Measurements from ENCODE around the gene MRPL14.
"Not testable (repeated sequence)": the region's sequence is repeated elsewhere in the genome, so short reads cannot be mapped to it uniquely, and the experiment has no call there.

Gene MRPL14

DNA sequence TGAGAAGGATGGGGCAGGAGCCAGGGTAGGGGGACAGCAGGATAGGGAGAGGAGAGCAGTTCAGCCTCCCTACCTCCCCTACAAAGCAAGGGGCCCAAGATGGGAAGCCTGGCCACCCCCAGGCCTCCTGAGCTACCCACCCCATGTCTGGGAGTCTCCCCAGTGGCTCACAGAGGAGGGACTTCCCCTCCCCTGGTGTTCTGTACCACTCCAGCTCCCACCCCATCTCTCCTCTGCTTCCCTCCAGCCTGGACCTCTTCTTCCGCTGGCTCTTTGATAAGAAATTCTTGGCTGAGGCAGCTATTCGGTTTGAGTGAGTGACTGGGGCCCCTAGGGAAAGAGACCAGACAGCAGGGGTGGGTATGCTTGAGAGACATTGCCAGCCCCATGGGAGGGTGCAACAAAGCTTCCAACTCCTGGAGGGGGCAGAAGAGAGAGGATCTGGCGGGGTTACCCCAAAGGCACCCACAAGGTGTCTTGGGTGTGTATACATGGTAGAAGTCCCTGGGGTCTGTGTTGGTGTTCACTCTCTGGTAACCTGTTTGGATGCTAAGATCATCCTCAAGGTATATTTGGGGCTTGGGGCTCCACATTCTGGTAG is 23.2 kb upstream of the MRPL14 start:
- DNase-seq (ENCODE audit: low spot score), result no peak

DNA sequence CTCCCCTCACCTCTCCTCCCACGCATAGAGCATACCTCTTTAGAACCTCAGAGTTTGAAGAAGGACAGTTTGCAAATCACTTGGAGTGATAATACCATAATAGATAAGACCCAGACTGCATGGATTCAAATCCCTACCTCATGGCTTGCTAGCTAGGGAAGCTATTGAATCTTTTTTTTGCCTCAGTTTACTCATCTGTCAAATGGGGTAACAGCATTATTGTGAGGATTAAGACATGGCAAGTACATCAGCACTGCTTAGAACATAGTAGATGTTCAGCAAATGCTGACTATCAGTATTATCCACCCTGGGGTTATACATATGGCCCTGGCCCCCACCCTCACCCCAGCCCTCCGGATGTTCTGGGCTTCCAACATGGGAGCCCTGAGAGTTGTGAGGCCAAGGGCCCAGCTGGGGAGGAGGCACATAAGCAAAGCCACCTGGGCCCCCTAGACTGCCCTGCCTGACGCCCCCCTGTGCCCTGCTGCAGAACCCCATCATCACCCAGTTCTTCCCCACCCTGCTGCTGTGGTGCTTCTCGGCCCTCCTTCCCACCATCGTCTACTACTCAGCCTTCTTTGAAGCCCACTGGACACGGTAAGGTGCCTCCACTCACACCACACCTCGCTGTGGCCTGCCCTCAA is 22.2 kb upstream of the MRPL14 start:
- no peak for DNase-seq (ENCODE audit: low spot score)

DNA sequence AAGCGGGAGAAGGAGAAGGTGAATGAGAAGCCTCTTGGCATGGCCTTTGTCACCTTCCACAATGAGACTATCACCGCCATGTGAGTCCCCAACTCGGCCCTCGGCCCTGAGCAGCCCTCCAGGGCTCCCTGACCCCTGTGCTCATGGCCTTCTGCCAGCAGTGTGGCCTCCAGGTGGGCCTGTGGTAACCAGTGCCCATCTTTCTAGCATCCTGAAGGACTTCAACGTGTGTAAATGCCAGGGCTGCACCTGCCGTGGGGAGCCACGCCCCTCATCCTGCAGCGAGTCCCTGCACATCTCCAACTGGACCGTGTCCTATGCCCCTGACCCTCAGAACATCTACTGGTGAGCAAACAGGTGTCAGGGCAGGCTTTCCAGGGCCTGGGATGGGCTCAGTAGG is 21.1 kb upstream of the MRPL14 start:
- DNase-seq (ENCODE audit: low spot score), result no peak

DNA sequence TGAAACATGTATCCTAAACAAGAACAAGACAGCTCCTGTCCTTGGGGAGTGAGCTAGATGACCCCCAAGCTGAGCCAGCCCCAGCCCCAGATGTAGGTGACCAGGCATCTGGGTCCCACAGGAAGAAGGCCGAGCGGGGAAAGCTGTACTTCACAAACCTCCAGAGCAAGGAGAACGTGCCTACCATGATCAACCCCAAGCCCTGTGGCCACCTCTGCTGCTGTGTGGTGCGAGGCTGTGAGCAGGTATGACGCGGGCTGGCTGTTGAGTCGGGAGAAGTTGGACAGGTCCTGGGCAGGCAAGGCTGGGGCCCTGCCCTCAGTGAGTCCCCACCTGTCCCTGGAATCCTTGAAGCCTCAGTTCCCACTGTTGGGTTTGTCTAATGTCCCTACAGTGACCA is 20.0 kb upstream of the MRPL14 start:
- DNase-seq (ENCODE audit: low spot score), result no peak

DNA sequence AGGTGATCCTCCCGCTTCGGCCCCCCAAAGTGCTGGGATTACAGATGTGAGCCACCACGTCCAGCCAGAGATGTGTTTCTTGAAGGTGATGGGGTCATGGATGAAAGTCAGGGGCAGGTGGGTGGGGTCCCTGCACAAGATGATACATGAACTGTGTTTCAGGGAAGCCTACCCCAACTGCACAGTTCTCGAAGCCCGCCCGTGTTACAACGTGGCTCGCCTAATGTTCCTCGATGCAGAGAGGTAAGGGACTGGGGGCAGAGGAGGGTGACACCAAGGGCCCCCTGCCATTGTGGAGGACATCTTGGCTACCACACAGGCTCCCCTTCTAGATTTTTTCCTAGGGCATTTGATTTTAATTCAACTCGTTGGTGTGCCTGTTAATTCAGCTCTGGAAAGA is 19.4 kb upstream of the MRPL14 start:
- no peak for DNase-seq (ENCODE audit: low spot score)

DNA sequence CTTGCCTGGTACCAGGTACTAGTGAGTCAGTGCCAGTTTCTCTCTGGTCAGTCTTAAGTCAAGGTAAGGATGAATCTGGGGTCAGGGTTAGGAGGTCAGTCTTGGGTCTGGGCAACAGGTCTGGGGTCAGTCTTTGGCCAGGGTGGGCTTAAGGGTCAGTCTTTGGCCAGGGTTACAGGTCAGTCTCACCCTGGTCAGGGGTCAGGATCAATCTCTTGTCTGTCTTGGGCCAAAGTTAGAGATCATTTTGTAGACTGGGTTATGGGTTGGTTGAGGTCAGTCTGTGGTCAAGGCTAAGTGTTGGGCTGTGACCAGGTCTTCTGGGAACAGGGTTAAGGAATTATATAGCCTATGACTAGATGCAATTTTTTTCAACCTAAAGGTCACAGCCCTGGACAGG is 18.6 kb upstream of the MRPL14 start:
- no peak for DNase-seq (ENCODE audit: low spot score)

DNA sequence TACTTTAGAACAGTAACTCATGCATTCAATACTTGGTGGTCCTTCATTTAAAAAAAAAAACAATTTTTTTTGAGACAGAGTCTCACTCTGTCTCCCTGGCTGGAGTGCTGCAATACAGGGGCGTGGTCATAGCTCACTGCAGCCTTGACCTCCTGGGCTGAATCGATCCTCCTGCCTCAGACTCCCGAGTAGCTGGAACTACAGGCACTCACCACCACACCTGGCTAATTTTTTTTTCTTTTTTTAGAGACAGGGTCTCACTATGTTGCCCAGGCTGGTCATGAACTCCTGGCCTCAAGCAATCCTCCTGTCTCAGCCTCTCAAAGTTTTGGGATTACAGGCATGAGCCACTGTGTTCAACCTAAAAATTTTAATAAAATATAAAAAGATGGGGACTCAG is 17.3 kb upstream of the MRPL14 start:
- not testable (repeated sequence) for DNase-seq (ENCODE audit: low spot score)

DNA sequence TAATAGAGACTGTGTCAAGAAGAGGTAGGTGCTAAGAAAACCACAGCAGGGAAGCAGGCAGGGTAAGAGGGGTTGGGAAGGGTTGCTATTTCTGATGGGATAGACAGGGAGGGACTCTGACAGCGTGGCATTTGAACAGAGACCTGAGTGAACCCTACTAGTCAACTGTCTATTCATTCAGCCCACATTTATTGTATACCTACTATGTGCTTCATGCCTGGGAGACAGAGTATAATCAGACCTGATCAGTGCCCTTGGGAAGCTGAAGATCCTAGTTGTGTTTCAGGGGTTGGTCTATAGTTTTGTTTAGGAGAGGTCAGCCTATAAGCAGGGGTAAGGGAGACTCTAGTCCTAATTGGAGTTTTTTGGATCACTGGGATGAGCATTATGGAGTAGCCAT is 16.5 kb upstream of the MRPL14 start:
- no peak for DNase-seq (ENCODE audit: low spot score)

DNA sequence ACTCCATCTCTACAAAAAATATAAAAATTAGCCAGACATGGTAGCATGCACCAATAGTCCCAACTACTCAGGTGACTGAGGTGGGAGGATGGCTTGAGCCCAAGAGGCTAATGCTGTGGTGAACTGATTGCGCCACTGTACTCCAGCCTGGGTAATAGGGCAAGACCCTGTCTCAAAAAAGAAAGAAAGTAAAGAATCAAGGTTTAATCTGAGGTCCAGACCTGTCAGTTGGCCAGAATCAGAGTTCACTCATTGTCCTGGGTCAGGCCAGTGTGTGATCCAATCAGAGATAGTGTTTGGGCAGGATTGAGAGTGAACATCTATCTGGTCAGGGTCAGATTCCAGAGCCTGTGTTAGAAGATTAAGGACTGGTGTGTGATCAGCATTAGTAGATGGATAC is 15.6 kb upstream of the MRPL14 start:
- no peak for DNase-seq (ENCODE audit: low spot score)

DNA sequence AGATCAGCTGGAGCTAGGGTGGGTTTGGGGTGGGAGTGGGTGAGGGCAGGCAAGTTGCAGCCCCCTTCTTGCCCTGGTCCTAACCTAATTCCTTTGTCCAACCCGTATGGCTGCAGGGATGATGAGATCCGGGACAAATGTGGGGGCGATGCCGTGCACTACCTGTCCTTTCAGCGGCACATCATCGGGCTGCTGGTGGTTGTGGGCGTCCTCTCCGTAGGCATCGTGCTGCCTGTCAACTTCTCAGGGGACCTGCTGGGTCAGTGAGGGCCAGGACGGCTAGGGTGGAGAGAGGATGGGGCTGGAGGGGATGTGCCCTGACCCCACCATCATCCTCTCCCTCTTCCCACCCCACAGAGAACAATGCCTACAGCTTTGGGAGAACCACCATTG is 12.1 kb upstream of the MRPL14 start:
- DNase-seq (ENCODE audit: low spot score), result no peak

DNA sequence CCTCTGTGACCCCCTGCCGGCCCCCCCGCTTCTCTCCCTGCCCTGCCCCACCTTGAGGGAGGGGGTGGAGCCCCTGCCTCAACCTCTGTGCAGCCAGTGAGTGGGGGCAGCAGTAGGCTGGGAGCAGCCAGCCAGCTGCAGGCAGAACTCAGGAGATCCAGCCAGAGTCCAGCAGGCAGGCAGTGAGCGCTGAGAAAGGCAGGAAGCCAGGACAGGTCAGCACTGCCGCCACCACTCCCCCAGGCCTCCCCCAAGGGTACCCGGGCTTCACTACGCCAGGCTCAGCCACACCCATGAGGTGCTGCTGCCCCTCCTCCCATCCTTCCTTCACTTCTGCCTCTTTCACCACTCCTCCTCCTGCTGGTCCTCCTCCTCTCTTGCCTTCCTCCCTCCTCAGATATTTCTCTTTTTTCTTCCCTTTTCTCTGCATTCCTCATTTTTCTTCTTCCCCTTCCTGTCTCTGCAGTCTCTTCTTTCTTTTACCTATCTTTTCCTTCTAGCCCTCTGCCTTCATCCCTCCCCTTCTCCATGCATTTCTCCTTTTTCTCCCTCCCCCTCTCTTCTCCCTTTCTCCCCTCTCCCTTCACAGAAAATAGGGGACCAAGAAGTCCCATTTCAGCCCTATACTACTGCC is 11.6 kb upstream of the MRPL14 start:
- DNase-seq (ENCODE audit: low spot score), result peak; percentile 71

DNA sequence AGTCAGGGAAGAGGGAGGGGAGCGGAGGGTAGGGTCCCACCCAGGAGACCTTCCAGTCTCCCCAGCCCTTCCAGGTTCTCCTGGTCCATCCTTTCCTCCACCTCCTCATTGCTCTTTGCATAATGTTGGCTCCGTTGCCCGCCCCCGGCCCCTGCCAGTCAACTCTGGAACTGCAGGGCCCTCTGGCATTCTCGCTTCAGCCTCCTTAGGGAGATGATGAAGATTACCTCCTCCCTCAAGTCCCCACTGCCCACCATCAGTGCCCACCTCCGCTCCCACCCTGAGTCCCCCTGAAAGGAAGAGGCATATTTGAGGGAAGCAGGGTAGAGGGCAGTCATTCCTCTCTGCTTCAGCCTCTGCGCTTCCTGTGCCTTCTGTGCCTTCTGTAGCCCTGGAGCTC is 8.6 kb upstream of the MRPL14 start:
- no peak for DNase-seq (ENCODE audit: low spot score)

DNA sequence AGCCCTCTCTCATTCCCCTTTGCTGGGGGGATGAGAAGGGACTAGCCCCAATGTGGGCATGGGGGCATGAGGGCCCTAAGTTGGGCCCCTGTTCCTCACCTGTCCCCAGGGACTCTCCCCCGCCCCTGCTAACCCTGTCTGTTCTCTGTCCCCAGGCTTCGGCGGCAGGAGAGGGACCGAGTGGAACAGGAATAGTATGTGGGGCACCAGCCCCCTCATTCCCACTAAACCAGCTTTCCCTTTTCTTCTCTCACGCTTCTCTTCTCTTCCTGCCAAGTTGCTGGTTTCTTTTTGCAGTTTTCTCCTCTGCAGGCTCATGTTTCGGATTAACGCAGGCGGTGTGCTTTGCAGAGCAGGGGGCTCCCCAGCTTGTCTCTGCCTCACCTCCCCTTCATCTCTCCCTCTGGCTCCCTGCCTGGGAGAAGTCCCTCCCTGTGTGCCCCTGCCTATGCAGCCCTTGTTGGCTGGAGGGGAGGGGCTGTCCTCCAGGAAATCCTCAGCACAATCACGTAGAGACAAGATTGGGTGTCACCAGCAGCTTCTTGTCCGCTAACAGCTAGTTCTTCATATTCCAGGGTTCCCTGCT is 8.0 kb upstream of the MRPL14 start:
- no peak for DNase-seq (ENCODE audit: low spot score)

DNA sequence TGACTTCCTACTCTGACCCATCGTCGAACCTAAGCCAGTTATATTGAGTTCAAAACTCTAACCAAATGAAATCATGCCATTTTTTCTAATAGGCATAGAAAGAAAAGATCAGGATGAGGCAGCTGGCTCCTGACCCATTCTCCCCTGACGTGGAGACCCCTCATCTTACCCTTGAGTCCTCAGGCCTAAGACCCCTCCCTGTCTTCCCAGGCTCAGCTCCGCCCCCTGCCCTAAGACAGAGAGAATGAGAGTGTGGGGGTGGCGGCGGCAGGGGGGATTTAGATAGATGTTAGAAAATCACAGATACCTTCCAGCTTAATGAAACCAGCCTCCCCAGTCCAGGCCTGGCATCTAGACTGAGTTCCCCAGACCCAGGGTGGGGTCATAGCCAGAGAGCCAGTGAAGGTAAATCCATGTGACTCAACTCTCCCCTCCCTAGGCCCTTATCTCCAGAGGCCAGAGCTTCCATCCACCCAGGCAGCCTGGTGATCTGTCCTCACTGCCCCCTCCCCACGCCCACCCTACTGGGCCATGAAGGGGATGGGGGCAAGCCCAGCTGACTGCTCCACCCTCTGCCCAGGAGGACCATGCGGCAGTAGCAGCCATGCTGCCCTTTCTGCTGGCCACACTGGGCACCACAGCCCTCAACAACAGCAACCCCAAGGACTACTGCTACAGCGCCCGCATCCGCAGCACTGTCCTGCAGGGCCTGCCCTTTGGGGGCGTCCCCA is 6.9 kb upstream of the MRPL14 start:
- no peak for DNase-seq (ENCODE audit: low spot score)

DNA sequence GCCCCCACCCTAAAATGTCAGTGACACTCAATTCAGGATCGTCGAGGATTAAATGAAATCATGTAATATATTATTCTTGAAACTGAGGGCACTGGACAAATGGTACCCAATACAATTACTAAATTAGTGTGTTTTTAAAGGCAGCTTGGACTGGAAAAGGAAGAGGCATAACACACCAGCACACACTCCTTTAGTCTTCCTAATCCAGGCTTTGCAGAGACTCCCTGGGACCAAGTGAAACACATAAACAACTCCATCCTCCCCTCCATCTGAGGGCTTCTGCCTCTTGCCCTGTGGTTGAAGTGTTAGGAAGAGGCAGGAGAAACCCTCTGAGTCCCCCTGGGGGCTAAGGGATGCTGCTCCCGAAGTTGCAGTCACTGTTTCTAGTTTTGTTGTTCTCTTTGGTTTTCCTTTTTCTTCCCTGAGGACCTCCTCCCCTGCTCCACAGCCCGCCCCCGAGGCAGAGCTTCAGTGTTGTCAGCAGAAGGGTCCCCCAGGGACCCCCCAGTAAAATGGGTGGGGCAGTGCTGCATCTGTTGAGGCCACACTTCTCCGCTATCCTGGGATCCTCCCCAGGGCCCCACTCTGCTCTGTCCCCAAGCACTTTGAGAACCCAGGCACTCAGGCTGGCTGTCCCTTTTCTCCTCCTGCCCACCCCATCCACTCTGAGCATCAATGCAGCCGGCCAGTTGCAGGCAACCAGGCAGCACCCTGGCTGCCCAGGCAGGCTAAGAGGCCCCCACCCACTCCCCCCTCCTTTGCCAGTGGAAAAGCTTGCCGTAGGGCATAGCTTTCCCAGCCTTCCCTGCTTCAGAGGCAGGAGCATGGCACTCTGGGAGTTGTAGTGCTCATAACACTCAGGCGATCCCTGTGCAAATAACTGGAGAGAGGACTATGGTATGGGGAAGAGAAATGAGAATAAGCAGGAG is 6.0 kb upstream of the MRPL14 start:
- DNase-seq (ENCODE audit: low spot score), result peak; percentile 71

DNA sequence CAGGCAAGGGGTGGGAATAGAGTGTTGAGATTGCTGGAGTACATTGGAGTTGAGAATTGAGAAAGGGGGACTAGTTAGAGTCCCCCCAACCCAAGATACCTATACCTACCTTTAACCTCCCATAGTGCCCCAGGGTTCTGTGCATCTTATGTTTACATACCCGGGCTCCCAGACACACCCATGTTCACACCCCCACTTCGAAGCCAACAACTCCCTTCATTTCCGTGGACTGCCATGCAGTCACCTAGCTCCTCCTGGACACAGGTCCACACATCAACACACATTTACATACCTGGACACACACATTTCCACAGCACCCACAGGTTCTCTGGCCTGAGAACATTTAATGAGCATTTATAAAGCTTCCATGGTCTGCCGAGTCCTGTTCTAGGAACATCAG is 5.2 kb upstream of the MRPL14 start:
- no peak for DNase-seq (ENCODE audit: low spot score)

DNA sequence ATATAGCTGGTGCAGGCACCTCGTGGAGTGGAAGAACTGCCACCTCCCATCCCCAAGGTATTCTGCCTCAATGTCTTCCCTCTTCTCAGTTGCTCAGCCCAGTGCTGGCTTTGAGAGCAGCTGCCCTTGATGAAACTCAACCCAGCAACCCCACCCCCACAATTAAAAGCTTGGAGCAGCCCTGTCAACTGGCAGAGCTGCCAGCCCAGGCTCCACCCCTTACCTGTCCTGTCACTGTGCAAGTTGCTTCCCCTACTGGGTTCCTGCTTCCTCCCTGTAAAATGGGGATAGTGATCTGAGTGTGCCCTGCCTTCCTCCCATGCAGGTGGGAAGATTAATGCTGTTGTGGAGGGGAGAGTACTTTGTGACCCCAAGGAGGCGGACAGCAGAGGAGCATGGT is 4.6 kb upstream of the MRPL14 start:
- DNase-seq (ENCODE audit: low spot score), result no peak

DNA sequence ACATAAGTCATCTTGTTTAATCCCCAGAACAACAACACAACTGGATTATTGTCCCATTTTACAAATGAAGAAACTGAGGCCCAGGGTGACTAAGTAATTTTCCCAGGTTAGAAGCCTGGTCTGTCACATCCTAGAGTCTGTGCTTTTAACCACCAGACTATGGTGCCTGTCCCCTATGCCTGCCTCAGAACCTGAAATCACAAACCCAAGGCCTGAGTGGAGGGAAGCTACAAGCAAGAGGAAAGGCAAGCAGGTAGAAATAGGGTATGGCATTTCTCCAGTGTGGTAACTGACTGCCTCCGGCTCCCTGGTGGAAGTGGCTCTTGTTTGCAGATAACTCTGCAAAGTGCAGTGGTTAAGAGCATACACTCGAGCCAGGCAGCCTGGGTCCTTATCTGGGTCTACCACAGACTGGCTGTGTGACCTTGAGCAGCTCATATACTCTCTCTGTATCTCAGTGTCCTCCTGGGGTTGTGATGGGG is 2.6 kb upstream of the MRPL14 start:
- no peak for DNase-seq (ENCODE audit: low spot score)

DNA sequence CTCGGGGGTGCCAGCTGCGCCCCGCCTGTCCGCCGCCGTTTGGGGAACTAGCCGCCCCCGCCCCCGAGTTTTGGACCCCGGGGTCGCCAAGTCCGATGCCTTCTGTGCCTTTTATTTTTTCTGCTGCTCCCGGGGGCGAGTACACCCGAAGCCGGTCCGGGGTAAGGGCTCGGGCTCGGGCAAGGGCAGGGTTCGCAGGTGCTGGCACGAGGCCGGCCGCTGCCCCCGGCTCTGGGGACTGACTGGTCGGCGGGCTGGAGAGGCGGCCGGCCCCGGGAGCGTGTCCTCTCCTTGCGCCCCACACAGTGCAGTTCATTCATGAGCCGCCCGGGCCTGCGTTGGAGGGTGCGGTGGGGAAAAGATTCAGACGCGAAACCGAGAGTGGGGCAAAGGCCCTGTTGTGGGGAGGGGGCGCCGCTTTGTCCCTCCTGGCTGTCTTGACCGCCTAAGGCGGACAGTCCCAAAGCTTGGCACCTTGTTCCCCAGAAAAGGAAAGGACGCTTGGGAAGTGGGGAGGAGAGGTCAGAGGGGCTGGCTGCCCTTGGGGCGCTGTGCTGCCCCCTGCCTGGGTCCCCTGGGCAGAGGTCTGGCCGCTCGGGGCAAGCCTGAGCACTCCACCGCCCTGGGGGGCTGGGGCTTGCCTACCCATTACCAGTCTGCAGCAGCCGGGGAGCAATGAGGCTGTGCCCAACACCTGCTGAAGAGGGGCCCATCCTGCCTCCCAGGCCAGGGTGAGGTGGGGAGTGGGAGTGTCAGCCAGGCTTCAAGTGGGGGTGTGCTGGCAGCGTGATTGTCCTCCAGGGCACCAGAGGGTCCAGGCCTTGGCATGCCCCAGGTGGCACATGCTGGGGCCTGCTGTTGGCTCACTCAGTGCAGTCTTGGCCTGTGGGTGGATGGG is 1.0 kb upstream of the MRPL14 start:
- peak; percentile 71 for DNase-seq (ENCODE audit: low spot score)

DNA sequence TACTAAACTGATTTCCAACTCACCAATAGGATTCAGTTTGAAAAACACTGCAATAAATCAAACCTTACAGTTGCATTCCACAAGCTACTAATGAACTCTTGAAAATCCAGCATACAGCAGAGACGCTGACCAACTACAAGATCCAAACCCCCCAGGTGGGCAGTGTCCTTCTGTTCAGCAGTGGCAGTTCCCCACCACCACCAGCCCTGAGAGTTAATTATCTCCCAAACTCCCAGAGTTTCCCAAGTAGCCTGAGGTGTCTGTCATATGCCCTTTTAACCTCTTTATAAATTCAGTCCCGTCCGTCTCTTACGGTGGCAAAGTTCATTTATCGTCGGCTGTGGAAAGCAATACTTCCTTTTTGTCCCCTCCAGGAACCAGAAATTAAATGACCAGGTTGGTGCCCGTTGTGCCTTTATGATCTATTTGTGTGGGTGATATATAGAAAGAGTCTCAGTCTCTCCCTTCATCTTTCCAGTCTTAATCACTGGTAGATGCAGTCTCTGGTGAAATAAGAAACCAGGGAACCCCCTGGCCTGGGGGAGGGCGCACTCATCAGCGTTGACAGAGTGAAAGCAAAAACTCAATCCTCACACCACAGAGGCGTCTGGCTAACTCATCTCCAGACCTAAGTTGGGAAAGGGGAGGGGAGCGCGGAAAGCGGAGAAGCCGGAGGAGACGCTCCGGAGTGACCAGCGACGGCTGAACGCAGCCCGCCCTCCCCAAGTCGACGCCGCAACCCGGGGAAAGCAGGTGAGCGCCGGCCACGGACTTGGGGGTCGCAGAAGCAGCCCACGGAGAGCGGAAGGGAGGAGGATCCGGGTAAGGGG is 717 bp downstream of the MRPL14 start:
- peak; percentile 80 for DNase-seq (ENCODE audit: low spot score)

Data from ecto neural progenitor cell (in vitro differentiated cells).